ENCODE results near the gene SMIM32. TPM values are rescaled to one million over a fixed set of nuclear protein-coding genes. Genes with fewer than 3 reads are reported as not detected.

Gene SMIM32
- total RNA-seq, 2 experiments from 2014 or later = not detected

DNA sequence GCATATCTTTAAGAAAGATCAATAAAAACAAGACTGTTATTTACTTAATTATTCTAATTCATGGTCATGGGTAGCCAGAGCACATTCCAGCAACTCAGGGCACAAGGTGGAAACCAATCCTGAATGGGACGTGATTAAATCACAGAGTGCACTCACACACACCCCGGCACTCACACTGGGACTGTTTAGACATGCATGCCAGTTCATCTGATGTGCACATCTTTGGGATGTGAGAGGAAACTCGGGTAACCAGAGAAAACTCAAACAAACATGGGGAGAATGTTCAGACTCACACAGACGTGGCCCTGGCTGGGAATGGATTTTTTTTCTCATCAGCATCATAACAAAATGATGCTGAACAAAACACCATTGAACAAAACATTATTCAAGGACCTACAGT, 31.0 kb downstream of the SMIM32 start:
- Mint-ChIP-seq H3K27ac (no peak overlapping the region), H3K4me1 (ENCODE audit: low read depth) (no peaks in the 10 kb centered on the region), H3K27me3 (no peaks in the 10 kb centered on the region), H3K36me3 (ENCODE audit: low read depth) (peaks cover 21% of the 10 kb centered on the region), H3K9me3 (no peaks in the 10 kb centered on the region), H3K4me3 (no peak overlapping the region)
- Histone ChIP-seq H3K27ac (ENCODE audit: low read depth in 1 of 2, low read length in 2 of 2) (no peak overlapping the region), H3K9me3 (ENCODE audit: control insufficient read depth in 1 of 2, insufficient read depth in 1 of 2, low read length in 2 of 2) (no peaks in the 10 kb centered on the region), H3K36me3 (ENCODE audit: insufficient read depth, low read length) (no peaks in the 10 kb centered on the region), H3K27me3 (ENCODE audit: control insufficient read depth in 1 of 2, insufficient read depth in 2 of 2, low read length in 2 of 2) (no peaks in the 10 kb centered on the region), H3K4me1 (ENCODE audit: insufficient read depth, low read length) (no peaks in the 10 kb centered on the region), H3K4me3 (ENCODE audit: low read length) (no peak overlapping the region)
- TF ChIP-seq, protein P1, sequence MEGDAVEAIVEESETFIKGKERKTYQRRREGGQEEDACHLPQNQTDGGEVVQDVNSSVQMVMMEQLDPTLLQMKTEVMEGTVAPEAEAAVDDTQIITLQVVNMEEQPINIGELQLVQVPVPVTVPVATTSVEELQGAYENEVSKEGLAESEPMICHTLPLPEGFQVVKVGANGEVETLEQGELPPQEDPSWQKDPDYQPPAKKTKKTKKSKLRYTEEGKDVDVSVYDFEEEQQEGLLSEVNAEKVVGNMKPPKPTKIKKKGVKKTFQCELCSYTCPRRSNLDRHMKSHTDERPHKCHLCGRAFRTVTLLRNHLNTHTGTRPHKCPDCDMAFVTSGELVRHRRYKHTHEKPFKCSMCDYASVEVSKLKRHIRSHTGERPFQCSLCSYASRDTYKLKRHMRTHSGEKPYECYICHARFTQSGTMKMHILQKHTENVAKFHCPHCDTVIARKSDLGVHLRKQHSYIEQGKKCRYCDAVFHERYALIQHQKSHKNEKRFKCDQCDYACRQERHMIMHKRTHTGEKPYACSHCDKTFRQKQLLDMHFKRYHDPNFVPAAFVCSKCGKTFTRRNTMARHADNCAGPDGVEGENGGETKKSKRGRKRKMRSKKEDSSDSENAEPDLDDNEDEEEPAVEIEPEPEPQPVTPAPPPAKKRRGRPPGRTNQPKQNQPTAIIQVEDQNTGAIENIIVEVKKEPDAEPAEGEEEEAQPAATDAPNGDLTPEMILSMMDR (IDR thresholded peaks at IDR 0.05) = no peak
- DNase-seq (no peak), ATAC-seq (ENCODE audit: poor library complexity) (no peak)
- intact Hi-C loops (cut with DNase I, micrococcal nuclease) = no loop called here
- ChIA-PET CTCF (no interaction called here), POLR2A (no interaction called here)

DNA sequence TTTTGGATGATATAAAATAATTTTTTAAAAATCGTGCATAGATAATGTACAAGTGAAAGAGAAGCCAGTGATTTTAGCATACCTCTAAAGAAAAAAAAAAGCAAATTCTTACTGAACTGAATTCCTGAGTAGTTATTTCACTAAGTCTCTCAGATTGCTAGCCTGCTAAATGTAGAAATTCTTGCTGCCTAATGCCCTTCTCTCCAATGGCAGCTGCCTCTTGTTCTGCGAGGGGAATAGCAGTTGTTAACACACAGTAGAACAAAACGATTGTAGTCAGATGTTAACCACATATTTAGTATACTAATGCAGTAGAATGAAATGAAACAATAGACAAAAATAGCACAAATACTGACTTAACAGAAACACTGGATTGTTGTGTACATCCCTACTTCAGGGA, 33.5 kb downstream of the SMIM32 start:
- no peaks in the 10 kb centered on the region for H3K27me3 Mint-ChIP-seq
- DNase-seq = no peak
- ChIA-PET POLR2A (no interaction called here), CTCF (no interaction called here)
- Histone ChIP-seq H3K36me3 (ENCODE audit: insufficient read depth, low read length) (peaks cover 4% of the 10 kb centered on the region), H3K4me1 (ENCODE audit: insufficient read depth, low read length) (no peaks in the 10 kb centered on the region), H3K4me3 (ENCODE audit: low read length) (no peak overlapping the region), H3K27me3 (ENCODE audit: control insufficient read depth in 1 of 2, insufficient read depth in 2 of 2, low read length in 2 of 2) (no peaks in the 10 kb centered on the region), H3K27ac (ENCODE audit: low read depth in 1 of 2, low read length in 2 of 2) (no peak overlapping the region), H3K9me3 (ENCODE audit: control insufficient read depth in 1 of 2, insufficient read depth in 1 of 2, low read length in 2 of 2) (no peaks in the 10 kb centered on the region)
- intact Hi-C loops (cut with DNase I, micrococcal nuclease) = no loop called here
- no peak overlapping the region for H3K4me3 Mint-ChIP-seq
- H3K4me1 Mint-ChIP-seq (ENCODE audit: low read depth) = no peaks in the 10 kb centered on the region
- H3K27ac Mint-ChIP-seq = no peak overlapping the region
- TF ChIP-seq, protein P1 (IDR thresholded peaks at IDR 0.05) = no peak
- H3K36me3 Mint-ChIP-seq (ENCODE audit: low read depth) = peaks cover 19% of the 10 kb centered on the region
- no peaks in the 10 kb centered on the region for H3K9me3 Mint-ChIP-seq
- no peak for ATAC-seq (ENCODE audit: poor library complexity)

DNA sequence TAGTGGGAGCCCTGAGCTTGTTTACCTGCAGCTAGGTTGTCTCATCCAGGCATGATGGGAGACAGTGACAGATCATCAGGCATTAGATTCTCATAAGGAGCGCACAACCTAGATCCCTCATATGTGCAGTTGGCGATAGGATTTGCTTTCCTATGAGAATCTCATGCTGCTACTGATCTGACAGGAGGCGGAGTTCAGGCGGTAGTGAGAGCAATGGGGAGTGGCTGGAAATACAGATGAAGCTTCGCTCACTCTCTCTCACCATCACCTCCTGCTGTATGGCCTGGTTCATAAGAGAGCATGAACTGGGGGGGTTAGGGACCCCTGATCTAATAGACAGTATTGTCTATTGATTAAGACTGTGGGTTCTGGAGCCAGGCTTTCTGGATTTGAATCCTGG, 35.4 kb downstream of the SMIM32 start:
- Mint-ChIP-seq H3K4me1 (ENCODE audit: low read depth) (no peaks in the 10 kb centered on the region), H3K27me3 (no peaks in the 10 kb centered on the region), H3K27ac (no peak overlapping the region), H3K9me3 (no peaks in the 10 kb centered on the region), H3K4me3 (no peak overlapping the region), H3K36me3 (ENCODE audit: low read depth) (peaks cover 29% of the 10 kb centered on the region)
- H3K4me1 ChIP-seq (ENCODE audit: insufficient read depth, low read length) = no peaks in the 10 kb centered on the region
- CTCF ChIA-PET = no interaction called here
- H3K27me3 ChIP-seq (ENCODE audit: control insufficient read depth in 1 of 2, insufficient read depth in 2 of 2, low read length in 2 of 2) = no peaks in the 10 kb centered on the region
- DNase-seq = no peak
- POLR2A ChIA-PET = no interaction called here
- no peak for ATAC-seq (ENCODE audit: poor library complexity)
- no peak overlapping the region for H3K27ac ChIP-seq (ENCODE audit: low read depth in 1 of 2, low read length in 2 of 2)
- H3K9me3 ChIP-seq (ENCODE audit: control insufficient read depth in 1 of 2, insufficient read depth in 1 of 2, low read length in 2 of 2) = no peaks in the 10 kb centered on the region
- intact Hi-C loops (cut with DNase I, micrococcal nuclease) = no loop called here
- peaks cover 6% of the 10 kb centered on the region for H3K36me3 ChIP-seq (ENCODE audit: insufficient read depth, low read length)
- TF ChIP-seq, protein P1 (IDR thresholded peaks at IDR 0.05) = no peak
- no peak overlapping the region for H3K4me3 ChIP-seq (ENCODE audit: low read length)

Data from CD4-positive, alpha-beta T cell (primary cell).